Astrocyte (in vitro differentiated cells and primary cell): ENCODE measurements around the gene PLXNB2. TPM values are rescaled to one million over a fixed set of nuclear protein-coding genes. Genes with fewer than 3 reads are reported as not detected.

Experiments
- DNase-seq: peaks from one replicate; pipeline ENCODE4 v3.0.0-alpha.2; 2010; ENCODE audit warnings: low read depth
- FAIRE-seq: peaks from 2 replicates; lab custom pipeline; 2011; peaks lifted over from hg19 to GRCh38; lab: Jason Lieb, UNC
- H2AFZ ChIP-seq: 2 replicates; pipeline ENCODE4 v1.6.0; 2012; ENCODE audit warnings: low read depth, low read length, inconsistent platforms
- H3K27ac ChIP-seq: 2 replicates; pipeline ENCODE4 v1.5.1; 2011; ENCODE audit warnings: low read depth, low read length, inconsistent platforms
- H3K27me3 ChIP-seq: 2 replicates; pipeline ENCODE4 v1.6.0; 2011; ENCODE audit warnings: low read length, inconsistent platforms; ENCODE audit not compliant: insufficient read depth
- H3K36me3 ChIP-seq: 2 replicates; pipeline ENCODE4 v1.5.1; 2011; ENCODE audit warnings: low read length, inconsistent platforms; ENCODE audit not compliant: insufficient read depth
- H3K4me1 ChIP-seq: 2 replicates; pipeline ENCODE4 v1.5.1; 2011; ENCODE audit warnings: low read length, inconsistent platforms; ENCODE audit not compliant: insufficient read depth
- H3K4me2 ChIP-seq: 2 replicates; pipeline ENCODE4 v1.6.0; 2012; ENCODE audit warnings: low read length, inconsistent platforms
- H3K4me3 ChIP-seq: 2 replicates; pipeline ENCODE4 v1.5.1; 2011; ENCODE audit warnings: low read depth, mild to moderate bottlenecking, low read length, inconsistent platforms; ENCODE audit not compliant: insufficient read depth
- H3K79me2 ChIP-seq: 2 replicates; pipeline ENCODE4 v1.6.0; 2012; ENCODE audit warnings: mild to moderate bottlenecking, low read length, inconsistent platforms; ENCODE audit not compliant: insufficient read depth
- H3K9ac ChIP-seq: 2 replicates; pipeline ENCODE4 v1.6.0; 2012; ENCODE audit warnings: mild to moderate bottlenecking, low read length, inconsistent platforms
- H3K9me3 ChIP-seq: 2 replicates; pipeline ENCODE4 v1.5.1; 2012; ENCODE audit warnings: low read depth, mild to moderate bottlenecking, low read length, inconsistent platforms; ENCODE audit not compliant: insufficient read depth
- H4K20me1 ChIP-seq: 2 replicates; pipeline ENCODE4 v1.6.0; 2012; ENCODE audit warnings: low read length, inconsistent platforms; ENCODE audit not compliant: insufficient read depth
- H3K27ac Mint-ChIP-seq: one replicate; pipeline ENCODE4 v1.8.0; 2021; ENCODE audit warnings: mild to moderate bottlenecking, mixed read lengths; ENCODE audit not compliant: unreplicated experiment
- H3K27me3 Mint-ChIP-seq: one replicate; pipeline ENCODE4 v1.8.0; 2021; ENCODE audit warnings: low read depth, mixed read lengths; ENCODE audit not compliant: unreplicated experiment
- H3K36me3 Mint-ChIP-seq: one replicate; pipeline ENCODE4 v1.8.0; 2021; ENCODE audit warnings: low read depth, mixed read lengths; ENCODE audit not compliant: unreplicated experiment
- H3K4me1 Mint-ChIP-seq: one replicate; pipeline ENCODE4 v1.8.0; 2021; ENCODE audit warnings: low read depth, mixed read lengths; ENCODE audit not compliant: unreplicated experiment
- H3K4me3 Mint-ChIP-seq: one replicate; pipeline ENCODE4 v1.8.0; 2021; ENCODE audit warnings: mild to moderate bottlenecking, moderate library complexity, mixed read lengths; ENCODE audit not compliant: unreplicated experiment
- H3K9me3 Mint-ChIP-seq: one replicate; pipeline ENCODE4 v1.8.0; 2021; ENCODE audit warnings: mild to moderate bottlenecking, mixed read lengths; ENCODE audit not compliant: unreplicated experiment
- CTCF ChIP-seq: IDR thresholded peaks from 2 replicates; pipeline ENCODE4 v1.5.1; 2011; ENCODE audit warnings: low read depth, mild to moderate bottlenecking, inconsistent platforms, low read length, moderate library complexity; ENCODE audit not compliant: insufficient read depth
- EZH2 ChIP-seq: IDR thresholded peaks from 2 replicates; pipeline ENCODE4 v1.6.1; 2012; ENCODE audit warnings: mild to moderate bottlenecking, low read length, inconsistent platforms; ENCODE audit not compliant: insufficient read depth
- total RNA-seq: library from RNA; stranded (reverse); gene quantifications from 2 replicates; pipeline ENCODE4 v1.2.1, GENCODE V29; 2021

Gene PLXNB2
- total RNA-seq, 1 donor from 2014 or later = 327 TPM

DNA sequence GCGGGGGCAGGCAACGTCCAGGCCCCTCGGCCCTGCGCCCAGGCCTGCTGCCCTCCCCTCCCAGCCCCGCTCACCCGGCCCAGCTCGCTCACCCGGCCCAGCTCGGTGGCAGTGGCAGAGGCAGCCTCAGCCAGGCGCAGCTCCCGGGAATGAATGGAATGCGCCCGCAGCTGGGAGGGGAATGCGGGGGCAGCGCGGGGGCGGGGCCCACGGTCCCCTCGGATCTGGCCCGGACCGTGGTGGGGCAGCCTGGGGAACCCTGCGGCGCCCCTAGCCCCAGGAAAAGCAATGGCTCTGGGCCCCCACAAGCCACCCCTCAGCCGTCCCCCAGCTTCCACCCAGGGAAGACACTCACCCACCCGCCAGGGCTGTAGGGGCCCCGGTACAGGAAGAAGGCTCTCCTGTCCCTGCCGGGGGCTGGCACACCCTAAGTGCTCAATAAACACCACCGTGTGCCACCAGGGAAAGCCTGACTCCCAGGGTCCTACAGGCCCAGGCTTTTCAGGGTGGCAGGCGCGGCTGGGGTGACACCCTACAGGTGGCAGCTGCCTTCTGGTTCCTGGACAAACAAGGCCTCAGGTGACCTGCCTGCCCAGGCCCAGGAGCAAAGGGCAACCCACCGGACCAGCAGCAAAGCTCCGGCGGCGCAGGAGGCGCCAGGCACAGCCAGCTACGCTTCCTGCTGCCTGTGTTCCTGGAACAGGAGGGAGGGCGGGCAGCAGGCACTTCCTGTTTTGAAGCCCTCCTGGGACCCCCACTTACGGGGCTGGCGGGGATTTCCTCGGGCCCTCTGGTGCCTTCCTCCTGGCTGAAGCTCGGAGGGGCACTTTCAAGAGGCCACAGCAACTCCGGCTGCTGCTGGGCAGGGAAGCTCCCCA is 13.8 kb downstream of the PLXNB2 start:
- H3K27ac Mint-ChIP-seq = peak overlapping the region; percentile 78
- H2AFZ ChIP-seq = no peak overlapping the region
- H3K36me3 Mint-ChIP-seq = peaks cover 2% of the 10 kb centered on the region
- H3K9me3 ChIP-seq = no peaks in the 10 kb centered on the region
- H3K4me3 ChIP-seq = no peak overlapping the region
- no peak for TF ChIP-seq CTCF
- TF ChIP-seq EZH2 = no peak
- H3K27me3 Mint-ChIP-seq = no peaks in the 10 kb centered on the region
- H3K27me3 ChIP-seq = no peaks in the 10 kb centered on the region
- H3K27ac ChIP-seq = peak overlapping the region; percentile 80
- peaks cover 99% of the 10 kb centered on the region for H3K79me2 ChIP-seq
- peaks cover 3% of the 10 kb centered on the region for H3K36me3 ChIP-seq
- H3K4me2 ChIP-seq = peak overlapping the region; percentile 85
- DNase-seq (peak; percentile 64), FAIRE-seq (no peak)
- H3K9me3 Mint-ChIP-seq = no peaks in the 10 kb centered on the region
- peaks cover 29% of the 10 kb centered on the region for H3K4me1 ChIP-seq
- H3K4me1 Mint-ChIP-seq = peaks cover 25% of the 10 kb centered on the region
- H3K4me3 Mint-ChIP-seq = no peak overlapping the region
- peak overlapping the region; percentile 79 for H3K9ac ChIP-seq
- peaks cover 98% of the 10 kb centered on the region for H4K20me1 ChIP-seq

DNA sequence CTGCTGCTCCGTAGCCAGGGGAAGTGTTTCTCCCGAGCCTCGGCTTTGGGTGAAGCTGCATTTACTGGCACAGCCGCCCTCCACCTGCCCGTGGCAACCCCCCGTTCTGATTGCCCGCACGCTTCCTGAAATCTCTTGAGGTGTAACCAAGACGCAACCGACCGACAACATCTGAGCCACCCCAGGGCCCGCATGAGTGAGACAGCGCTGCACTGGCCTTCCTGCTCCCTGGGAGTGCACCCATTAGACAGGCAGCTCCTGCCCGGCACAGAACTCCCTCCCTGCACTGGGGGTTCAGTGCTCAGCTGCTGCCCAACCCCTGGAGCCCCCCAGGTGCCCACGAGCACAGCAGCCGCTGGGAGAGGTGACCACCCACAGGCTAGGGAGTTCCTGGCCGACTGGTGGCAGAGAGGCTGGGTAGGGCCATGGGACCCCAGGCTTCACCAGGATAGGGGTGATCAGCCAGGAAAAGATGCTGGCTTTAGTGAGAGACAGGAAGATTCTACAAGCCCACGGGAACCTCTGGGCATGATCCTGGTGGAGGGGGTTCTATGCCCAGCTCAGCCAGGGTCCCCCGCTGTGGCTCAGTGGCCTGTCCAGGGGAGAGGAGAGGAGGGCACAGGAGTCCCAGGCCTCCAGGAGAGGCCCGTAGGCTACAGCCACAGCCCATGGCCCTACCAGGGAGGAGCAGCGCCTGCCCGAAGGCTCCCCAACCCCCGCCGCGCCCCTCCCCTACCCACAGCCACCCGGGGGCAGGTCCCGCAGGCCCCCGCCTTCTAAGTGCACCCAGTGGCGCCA is 14.6 kb downstream of the PLXNB2 start:
- FAIRE-seq = no peak
- Histone ChIP-seq H3K4me2 (peak overlapping the region; percentile 85), H3K79me2 (peaks cover 99% of the 10 kb centered on the region), H3K27me3 (no peaks in the 10 kb centered on the region), H3K27ac (peak overlapping the region; percentile 80), H3K36me3 (peaks cover 6% of the 10 kb centered on the region), H2AFZ (no peak overlapping the region), H3K4me1 (peaks cover 29% of the 10 kb centered on the region), H3K9ac (peak overlapping the region; percentile 79), H3K9me3 (no peaks in the 10 kb centered on the region), H3K4me3 (peak overlapping the region; percentile 34), H4K20me1 (peaks cover 98% of the 10 kb centered on the region)
- TF ChIP-seq EZH2 = no peak
- TF ChIP-seq CTCF = no peak
- Mint-ChIP-seq H3K4me3 (peak overlapping the region; percentile 69), H3K4me1 (peaks cover 25% of the 10 kb centered on the region), H3K36me3 (peaks cover 2% of the 10 kb centered on the region), H3K27me3 (no peaks in the 10 kb centered on the region), H3K9me3 (no peaks in the 10 kb centered on the region), H3K27ac (peak overlapping the region; percentile 56)
- DNase-seq = no peak
